Heart left ventricle (tissue), 16 donors: ENCODE results near the gene KRT75. TPM values are rescaled to one million over a fixed set of nuclear protein-coding genes. Genes with fewer than 3 reads are reported as not detected.

ENCODE experiments used
- ATAC-seq, 4 donors: fragments of 200-7000 bp; cut with Tn5 transposase; one replicate each; pipeline ENCODE4 v1.9.1; 2020 to 2022; ENCODE audit warnings: moderate library complexity in 4 of 4, mild to moderate bottlenecking in 3 of 4, moderate number of reproducible peaks in 1 of 4
- DNase-seq, 5 donors: peaks; one replicate each; pipeline ENCODE4 v3.0.0-alpha.2; 2020
- H3K27ac ChIP-seq, 12 donors: fragments of 200-600 bp; sonication (generic) in 4 of 12; one replicate each; pipeline versions ENCODE4 v1.5.0 to v1.8.0; 2016 to 2022; ENCODE audit warnings: mild to moderate bottlenecking in 2 of 12
- H3K27me3 ChIP-seq, 9 donors: fragments of 200-600 bp; sonication (generic) in 2 of 9; one replicate each; pipeline versions ENCODE4 v1.5.1 to v1.8.0; 2016 to 2022; ENCODE audit warnings: mild to moderate bottlenecking in 3 of 9
- H3K36me3 ChIP-seq, 9 donors: fragments of 200-600 bp; sonication (generic) in 2 of 9; one replicate each; pipeline versions ENCODE4 v1.5.0 to v1.8.0; 2018 to 2022; ENCODE audit warnings: mild to moderate bottlenecking in 2 of 9
- H3K4me1 ChIP-seq, 12 donors: fragments of 200-600 bp; sonication (generic) in 4 of 12; one replicate each; pipeline versions ENCODE4 v1.5.0 to v1.8.0; 2016 to 2022; ENCODE audit warnings: mild to moderate bottlenecking in 3 of 12
- H3K4me3 ChIP-seq, 12 donors: fragments of 200-600 bp; sonication (generic) in 4 of 12; one replicate each; pipeline versions ENCODE4 v1.5.0 to v1.8.0; 2017 to 2022; ENCODE audit warnings: mild to moderate bottlenecking in 9 of 12, moderate library complexity in 4 of 12
- H3K9me3 ChIP-seq, 12 donors: fragments of 200-600 bp; sonication (generic) in 4 of 12; one replicate each; pipeline versions ENCODE4 v1.5.0 to v1.8.0; 2016 to 2022; ENCODE audit warnings: mild to moderate bottlenecking in 1 of 12
- CTCF ChIP-seq, 12 donors: fragments of 200-600 bp; sonication (generic) in 4 of 12; IDR thresholded peaks; one replicate each; pipeline versions ENCODE4 v1.5.0 to v1.8.0; 2018 to 2022; ENCODE audit warnings: antibody characterized with exemption in 12 of 12, mild to moderate bottlenecking in 5 of 12
- POLR2A ChIP-seq, 2 donors: fragments of 450-650 bp; IDR thresholded peaks; one replicate each; pipeline ENCODE4 v1.6.1; 2017; ENCODE audit warnings: antibody characterized with exemption in 2 of 2, mild to moderate bottlenecking in 2 of 2, moderate library complexity in 2 of 2
- WGBS, 4 donors: extraction: QIAGEN DNeasy Blood & Tissue Kit in 2 of 4; methylation state at CpG; one replicate each; pipeline versions ENCODE4 v1.1.5 to v1.1.7; 2013 to 2018; 5-methylcytosine and 5-hydroxymethylcytosine counted together
- intact Hi-C, 10 donors: fragments of 100-400 bp; cut with DNase I; formaldehyde crosslinking; loops; one replicate each; pipeline versions ENCODE4 v1.11.1 to v1.14.2; 2022
- polyA plus RNA-seq, 2 donors: library from polyadenylated mRNA; stranded (reverse); fragments of 200-250 nt; gene quantifications; one replicate each; pipeline ENCODE4 v1.2.3, GENCODE V29; 2013
- total RNA-seq, 9 donors: library from RNA; depleted of rRNA in 2 of 9; stranded (reverse); fragments of >200 nt in 2 of 9; fragmentation: NEBNext Ultra II Directional in 3 of 9; extraction: Animal tissue kit (Norgen Biotek cat#: 25700) in 3 of 9; gene quantifications; one replicate each; pipeline versions ENCODE4 v1.1.0 to v1.2.4, GENCODE V29; 2016 to 2023
- donor health status: ischemic (EF 13 %, LVEDD 7.1; RV severe dilation, severe dysfunction).
- donor health status: healthy with polysubstance abuse.
- donor health status: DM: no; HTN: yes; CAD: no.
- donor health status: DM: no; HTN: no; CAD: no.
- donor health status: ischemic (EF 25% LVEDD 6.9; RV normal size, moderate dysfunction).
- donor health status: ischemic (EF 25% LVEDD 5.7; RV mildly dilated, moderate dysfunction).
- donor health status: healthy.
- donor health status: DM: yes; HTN: yes; CAD: no.
- donor health status: ischemic (EF 35%, LVEDD 5.7; RV mildly dilated, moderate dysfunction).
- donor health status: nonischemic (EF 11% LVEDD 7.7; RV severe dilation, severe dysfunction).
- donor health status: DM: yes; HTN: yes; CAD: no.
- donor health status: PGD.
- donor health status: ischemic (EF 29% LVEDD 5.4; RV normal size, mild dysfunction).
- donor health status: nonischemic (EF 23%, LVEDD 6.1; RV moderate dilation, normal function).

Gene KRT75
- total and polyA plus RNA-seq, 11 donors = not detected

DNA sequence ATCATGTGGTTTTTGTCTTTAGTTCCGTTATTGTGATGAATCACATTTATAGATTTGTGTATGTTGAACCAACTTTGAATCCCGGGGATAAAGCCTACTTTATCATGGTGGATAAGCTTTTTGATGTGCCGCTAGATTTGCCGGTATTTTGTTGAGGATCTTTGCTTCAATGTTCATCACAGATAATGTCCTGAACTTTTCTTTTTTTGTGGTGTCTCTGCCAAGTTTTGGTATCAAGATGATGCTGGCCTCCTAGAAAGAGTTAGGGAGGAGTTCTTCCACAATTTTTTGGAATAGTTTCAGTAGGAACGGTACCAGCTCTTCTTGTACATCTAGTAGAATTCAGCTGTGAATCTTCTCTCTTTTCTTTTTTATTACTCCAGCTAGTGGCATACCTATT lies 24.7 kb upstream of the KRT75 start:
- 85 to 90% (median 87%) methylated on average over 5 of the region's 5 CpGs for WGBS, 4 donors
- no peak for TF ChIP-seq POLR2A (IDR thresholded peaks at IDR 0.05)
- TF ChIP-seq CTCF (IDR thresholded peaks at IDR 0.05) = no peak
- Histone ChIP-seq H3K27me3 (peaks cover 0 to 9% (median 0%) of the 10 kb centered on the region in 9 donors), H3K36me3 (no peaks in the 10 kb centered on the region), H3K27ac (no peak overlapping the region), H3K9me3 (no peaks in the 10 kb centered on the region), H3K4me3 (no peak overlapping the region), H3K4me1 (no peaks in the 10 kb centered on the region)
- intact Hi-C loops = no loop called here
- ATAC-seq (no peak), DNase-seq (no peak)

DNA sequence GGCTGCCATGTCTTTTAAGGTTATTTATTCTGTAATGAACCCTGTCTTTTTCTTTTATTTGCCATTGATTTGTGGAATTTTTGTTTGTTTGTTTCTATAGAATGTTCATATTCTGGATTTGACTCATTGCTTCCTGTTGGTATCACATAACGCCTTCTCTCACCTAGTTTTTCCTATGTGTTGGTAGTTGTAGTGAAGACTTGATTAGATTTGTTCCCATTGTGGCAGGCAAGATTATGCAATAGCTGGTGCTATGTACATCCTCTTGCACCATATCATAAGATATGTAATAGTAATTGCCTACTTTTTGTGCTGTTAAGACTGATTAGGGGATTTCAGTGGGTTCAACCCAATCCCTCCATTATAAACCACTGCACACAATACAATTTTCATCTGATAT lies 21.6 kb upstream of the KRT75 start:
- no peak for ATAC-seq
- intact Hi-C loops = no loop called here
- Histone ChIP-seq H3K27ac (no peak overlapping the region), H3K9me3 (no peaks in the 10 kb centered on the region), H3K4me3 (no peak overlapping the region), H3K27me3 (peaks cover 0 to 3% (median 0%) of the 10 kb centered on the region in 9 donors), H3K4me1 (no peaks in the 10 kb centered on the region), H3K36me3 (no peaks in the 10 kb centered on the region)
- WGBS, 4 donors = 60 to 84% (median 74%) methylated on average over 1 of the region's 1 CpG
- TF ChIP-seq CTCF (IDR thresholded peaks at IDR 0.05) (no peak), POLR2A (IDR thresholded peaks at IDR 0.05) (no peak)
- no peak for DNase-seq

DNA sequence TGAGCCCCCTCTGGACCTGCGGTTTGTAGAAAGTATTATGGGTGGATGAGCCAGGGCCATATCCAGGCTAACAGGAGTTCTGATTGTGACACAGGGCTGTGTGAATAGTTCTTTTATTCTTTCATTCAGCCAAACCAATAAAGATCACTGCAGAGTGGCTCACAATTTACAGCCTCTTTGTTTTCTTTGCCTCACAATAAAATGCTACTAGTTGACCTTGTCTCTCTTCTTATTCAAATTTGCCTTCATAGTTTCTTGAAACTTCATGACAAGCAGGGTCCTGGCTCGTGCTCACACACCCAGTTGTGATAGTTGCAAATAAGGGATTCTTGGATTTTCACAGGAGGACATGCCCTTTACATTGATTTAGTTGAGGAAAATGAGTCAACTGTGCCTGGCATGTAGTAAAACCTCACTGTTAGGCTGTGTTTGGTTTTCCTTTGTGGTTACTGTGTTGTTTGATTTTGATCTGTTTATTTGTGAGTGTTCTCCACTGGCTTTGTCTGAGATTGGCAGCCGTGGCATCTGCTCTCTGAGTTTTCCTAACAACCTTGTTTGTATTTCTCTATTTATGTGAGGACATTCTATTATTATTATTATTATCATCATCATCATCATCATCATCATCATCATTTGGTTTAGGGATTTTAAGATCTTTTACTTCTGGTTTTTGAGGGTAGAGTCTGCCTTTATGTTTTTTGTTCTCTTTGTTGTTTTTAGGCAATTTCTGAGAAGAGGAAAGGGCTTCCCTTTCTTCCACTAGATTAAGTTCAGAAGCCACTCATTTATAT lies 20.4 kb upstream of the KRT75 start:
- no peak for ATAC-seq
- no peak for TF ChIP-seq POLR2A (IDR thresholded peaks at IDR 0.05)
- Histone ChIP-seq H3K36me3 (no peaks in the 10 kb centered on the region), H3K4me1 (no peaks in the 10 kb centered on the region), H3K9me3 (no peaks in the 10 kb centered on the region), H3K27ac (no peak overlapping the region), H3K27me3 (peaks cover 0 to 3% (median 0%) of the 10 kb centered on the region in 9 donors), H3K4me3 (no peak overlapping the region)
- intact Hi-C loops = no loop called here
- no peak for DNase-seq
- 63 to 76% (median 65%) methylated on average over 3 of the region's 3 CpGs for WGBS, 4 donors

DNA sequence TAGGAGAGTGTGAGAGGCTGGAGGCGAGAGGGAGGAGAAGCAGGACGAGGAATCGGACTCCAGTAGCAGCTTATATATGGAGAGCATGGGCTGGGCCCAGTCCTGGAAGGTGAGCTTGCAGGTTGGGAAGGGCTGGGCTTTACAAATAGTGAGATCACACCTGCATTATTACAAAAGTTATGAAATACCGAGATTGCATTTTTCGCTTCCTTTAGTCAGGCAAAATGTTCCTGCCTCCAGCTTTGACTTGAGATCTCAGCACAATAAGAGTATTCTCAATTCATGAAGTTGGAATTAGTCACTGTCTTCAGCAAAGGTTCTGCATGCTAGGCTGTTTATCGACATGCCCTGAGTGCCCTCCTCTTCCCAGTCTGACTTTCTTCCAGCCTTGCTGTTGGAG lies 17.9 kb upstream of the KRT75 start, which contains the start of gene KRT6B:
TSS of gene KRT6B (minus strand) at position 46 of the 400 bp plus-strand sequence. CDS start 68 bp downstream, outside the sequence.
- Histone ChIP-seq H3K36me3 (no peaks in the 10 kb centered on the region), H3K9me3 (no peaks in the 10 kb centered on the region), H3K27ac (no peak within 1 kb of the TSS), H3K4me1 (no peaks in the 10 kb centered on the region), H3K4me3 (no peak within 1 kb of the TSS), H3K27me3 (peaks cover 0 to 3% (median 0%) of the 10 kb centered on the region in 9 donors)
- intact Hi-C loops = no loop called here
- TF ChIP-seq POLR2A (IDR thresholded peaks at IDR 0.05) = no peak
- no peak for TF ChIP-seq CTCF (IDR thresholded peaks at IDR 0.05)
- DNase-seq = no peak
- 82 to 92% (median 90%) methylated on average over 6 of the region's 6 CpGs for WGBS, 4 donors
- no peak for ATAC-seq
